ENCODE results near the gene PRKRA. TPM values are rescaled to one million over a fixed set of nuclear protein-coding genes. Genes with fewer than 3 reads are reported as not detected.

PRKRA gene
- total RNA-seq, 1 experiment from 2014 or later: 62.6 TPM

DNA sequence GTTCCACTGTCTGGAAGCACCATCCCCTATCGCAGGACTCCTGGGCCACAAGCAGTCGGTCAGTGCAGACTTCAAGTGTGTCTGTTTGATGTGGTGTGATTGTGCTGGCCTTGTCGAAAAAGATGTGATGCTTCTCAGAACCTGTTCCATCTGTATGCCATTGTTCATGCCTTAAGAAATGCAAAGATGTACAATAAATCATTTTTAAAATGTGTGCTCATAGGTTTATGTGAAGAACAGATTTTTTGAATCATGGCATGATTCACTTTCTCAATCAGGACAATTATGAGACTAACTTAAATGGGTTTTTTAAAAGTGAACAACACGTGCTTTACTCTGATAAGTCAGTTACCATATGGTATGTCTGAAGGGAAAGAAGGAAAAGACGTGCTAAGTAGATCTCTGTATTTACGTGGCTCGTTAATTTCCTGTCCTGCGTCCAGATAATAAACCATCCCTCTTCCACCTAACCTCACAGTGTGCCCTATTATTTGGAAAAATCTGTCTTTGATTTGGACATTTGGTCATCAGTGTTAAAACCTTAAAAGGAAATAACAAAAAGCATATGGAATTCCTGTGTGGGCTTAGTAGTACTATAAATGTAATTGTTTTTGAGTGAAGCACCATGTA, 54.9 kb downstream of the PRKRA start:
- no peaks in the 10 kb centered on the region for H3K27me3 ChIP-seq (replicated peaks; ENCODE audit: insufficient read depth, low read depth, low read length, poor library complexity)
- intact Hi-C loops (cut with micrococcal nuclease; ENCODE audit: unreplicated experiment): loop anchor here (5.0 kb wide), 1 partner anchor 284 kb away; the partner anchor contains the start of gene RBM45
- POLR2A ChIA-PET (ENCODE audit: low non-redundant PET): no interaction called here

DNA sequence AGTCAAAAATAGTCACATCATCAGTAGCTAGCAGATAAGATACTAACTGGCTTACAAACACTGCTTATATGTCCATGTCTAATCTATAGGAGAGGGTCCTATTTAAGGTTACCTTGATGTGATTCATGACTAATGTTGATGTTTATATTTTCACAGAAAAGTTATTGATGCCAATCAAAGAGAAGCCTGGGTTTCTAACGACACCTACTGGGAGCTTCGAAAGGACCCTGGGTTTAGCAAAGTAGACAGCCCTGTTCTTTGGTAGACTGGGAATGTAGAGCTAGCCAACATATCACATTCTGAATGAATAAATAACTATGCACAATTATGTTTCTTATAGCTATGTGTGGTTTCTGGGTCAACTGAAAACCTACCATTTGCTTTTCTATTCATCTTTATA, 55.7 kb downstream of the PRKRA start:
- ChIA-PET CTCF (interaction anchor here (1.5 kb wide), 1 partner anchor 19 kb away, joined by 3 read pairs; no protein-coding TSS in a partner anchor), POLR2A (ENCODE audit: low non-redundant PET) (no interaction called here)
- no peak overlapping the region for H3K27ac ChIP-seq (ENCODE audit: low read depth, low read length, poor library complexity, severe bottlenecking)
- no TSS peak for BruUV-seq (replicated peaks)
- H3K9me3 ChIP-seq (ENCODE audit: low read depth, low read length, poor library complexity, severe bottlenecking): no peaks in the 10 kb centered on the region
- no peak overlapping the region for H3K4me3 ChIP-seq (ENCODE audit: low read depth, low read length, poor library complexity, severe bottlenecking)
- intact Hi-C loops (cut with micrococcal nuclease; ENCODE audit: unreplicated experiment): loop anchor here (5.0 kb wide), 1 partner anchor 283 kb away; the partner anchor contains the start of gene RBM45
- TF ChIP-seq EZH2 (IDR thresholded peaks at IDR 0.05; ENCODE audit: borderline replicate concordance, low read depth, low read length, poor library complexity, severe bottlenecking) (no peak), CTCF (conservative IDR thresholded peaks at IDR 0.05; ENCODE audit: low read depth, low read length) (no peak)
- no peaks in the 10 kb centered on the region for H3K27me3 ChIP-seq (replicated peaks; ENCODE audit: insufficient read depth, low read depth, low read length, poor library complexity)
- H3K36me3 ChIP-seq (ENCODE audit: insufficient read depth, low read length, poor library complexity, severe bottlenecking): no peaks in the 10 kb centered on the region
- no peak for DNase-seq (ENCODE audit: low spot score)
- H3K4me1 ChIP-seq (ENCODE audit: insufficient read depth, low read length, poor library complexity, severe bottlenecking): no peaks in the 10 kb centered on the region

More for the DNA sequence above, 54.9 kb downstream of the PRKRA start:
- H3K4me3 ChIP-seq (ENCODE audit: low read depth, low read length, poor library complexity, severe bottlenecking): no peak overlapping the region
- H3K9me3 ChIP-seq (ENCODE audit: low read depth, low read length, poor library complexity, severe bottlenecking): no peaks in the 10 kb centered on the region
- CTCF ChIA-PET: interaction anchor here (0.7 kb wide), 1 partner anchor 18 kb away, joined by 3 read pairs; no protein-coding TSS in a partner anchor
- no peak overlapping the region for H3K27ac ChIP-seq (ENCODE audit: low read depth, low read length, poor library complexity, severe bottlenecking)
- H3K4me1 ChIP-seq (ENCODE audit: insufficient read depth, low read length, poor library complexity, severe bottlenecking): no peaks in the 10 kb centered on the region
- H3K36me3 ChIP-seq (ENCODE audit: insufficient read depth, low read length, poor library complexity, severe bottlenecking): no peaks in the 10 kb centered on the region
- no peak for DNase-seq (ENCODE audit: low spot score)
- TF ChIP-seq CTCF (conservative IDR thresholded peaks at IDR 0.05; ENCODE audit: low read depth, low read length): no peak
- TF ChIP-seq EZH2 (IDR thresholded peaks at IDR 0.05; ENCODE audit: borderline replicate concordance, low read depth, low read length, poor library complexity, severe bottlenecking): no peak
- no TSS peak for BruUV-seq (replicated peaks)

- intact Hi-C loops (cut with micrococcal nuclease; ENCODE audit: unreplicated experiment): loop anchor here (5.0 kb wide), 1 partner anchor 283 kb away; the partner anchor contains the start of gene RBM45
- DNase-seq (ENCODE audit: low spot score): no peak
- Histone ChIP-seq H3K4me3 (ENCODE audit: low read depth, low read length, poor library complexity, severe bottlenecking) (no peak overlapping the region), H3K9me3 (ENCODE audit: low read depth, low read length, poor library complexity, severe bottlenecking) (no peaks in the 10 kb centered on the region), H3K27me3 (replicated peaks; ENCODE audit: insufficient read depth, low read depth, low read length, poor library complexity) (no peaks in the 10 kb centered on the region), H3K27ac (ENCODE audit: low read depth, low read length, poor library complexity, severe bottlenecking) (no peak overlapping the region), H3K4me1 (ENCODE audit: insufficient read depth, low read length, poor library complexity, severe bottlenecking) (no peaks in the 10 kb centered on the region), H3K36me3 (ENCODE audit: insufficient read depth, low read length, poor library complexity, severe bottlenecking) (no peaks in the 10 kb centered on the region)
- TF ChIP-seq CTCF (conservative IDR thresholded peaks at IDR 0.05; ENCODE audit: low read depth, low read length) (no peak), EZH2 (IDR thresholded peaks at IDR 0.05; ENCODE audit: borderline replicate concordance, low read depth, low read length, poor library complexity, severe bottlenecking) (no peak)
- BruUV-seq (replicated peaks): no TSS peak
- POLR2A ChIA-PET (ENCODE audit: low non-redundant PET): no interaction called here
- CTCF ChIA-PET: interaction anchor here (1.5 kb wide), 1 partner anchor 20 kb away, joined by 3 read pairs; no protein-coding TSS in a partner anchor
Observed at GRCh38 chr2:178394859-178395258, 56.1 kb downstream of the PRKRA start.

Measured in A673 (cell line).